Superior temporal gyrus (tissue), 1 donor: ENCODE results near the gene TUBGCP2.
"Not testable (repeated sequence)": the region's sequence is repeated elsewhere in the genome, so short reads cannot be mapped to it uniquely, and the experiment has no call there.

Source experiments
- DNase-seq: peaks from one replicate; pipeline ENCODE4 v3.0.0-alpha.2; 2016; ENCODE audit errors: extremely low spot score

Gene TUBGCP2

GRCh38 chr10:133325440-133326222 is 17.0 kb upstream of the TUBGCP2 start:
- DNase-seq = no peak

- no peak for DNase-seq
Observed at GRCh38 chr10:133324857-133325260, 16.2 kb upstream of the TUBGCP2 start.

- no peak for DNase-seq
Observed at GRCh38 chr10:133324198-133324792, 15.6 kb upstream of the TUBGCP2 start.

- DNase-seq = not testable (repeated sequence)
Observed at GRCh38 chr10:133322064-133322709, 13.5 kb upstream of the TUBGCP2 start.

- DNase-seq = not testable (repeated sequence)
Observed at GRCh38 chr10:133320852-133321422, 12.3 kb upstream of the TUBGCP2 start.

- DNase-seq = no peak
Observed at GRCh38 chr10:133318494-133319127, 9.9 kb upstream of the TUBGCP2 start.

- no peak for DNase-seq
Observed at GRCh38 chr10:133316732-133317131, 8.1 kb upstream of the TUBGCP2 start.

- DNase-seq = no peak
Observed at GRCh38 chr10:133316266-133316665, 7.6 kb upstream of the TUBGCP2 start.

- DNase-seq = no peak
Observed at GRCh38 chr10:133315847-133316246, 7.2 kb upstream of the TUBGCP2 start.

- no peak for DNase-seq
Observed at GRCh38 chr10:133314911-133315310, 6.2 kb upstream of the TUBGCP2 start.

GRCh38 chr10:133313192-133313591 is 4.5 kb upstream of the TUBGCP2 start:
- DNase-seq = no peak

- DNase-seq = no peak
Observed at GRCh38 chr10:133312769-133313145, 4.1 kb upstream of the TUBGCP2 start.

GRCh38 chr10:133312016-133312768 is 3.5 kb upstream of the TUBGCP2 start:
- no peak for DNase-seq

- DNase-seq = no peak
Observed at GRCh38 chr10:133311570-133311969, 2.9 kb upstream of the TUBGCP2 start.

- no peak for DNase-seq
Observed at GRCh38 chr10:133310789-133311188, 2.1 kb upstream of the TUBGCP2 start.

- no peak for DNase-seq
Observed at GRCh38 chr10:133310399-133310755, 1.7 kb upstream of the TUBGCP2 start.

- DNase-seq = no peak
Observed at GRCh38 chr10:133309720-133310398, 1.2 kb upstream of the TUBGCP2 start.

GRCh38 chr10:133309100-133309719 is 538 bp upstream of the TUBGCP2 start:
- DNase-seq = peak; percentile 72

- no peak for DNase-seq
Observed at GRCh38 chr10:133307776-133308420, 774 bp downstream of the TUBGCP2 start.

- no peak for DNase-seq
Observed at GRCh38 chr10:133306941-133307379, 1.7 kb downstream of the TUBGCP2 start.
